Parathyroid adenoma (tissue), 2 donors: ENCODE measurements around the gene PYGB.

Source experiments
- H2AFZ ChIP-seq: fragments of 300-600 bp; sonication (generic); one replicate; pipeline ENCODE4 v1.7.0; 2017; ENCODE audit warnings: antibody characterized with exemption, mild to moderate bottlenecking
- H3K27ac ChIP-seq: fragments of 300-600 bp; sonication (generic); one replicate; pipeline ENCODE4 v1.7.0; 2017
- H3K27me3 ChIP-seq: fragments of 300-600 bp; sonication (generic); one replicate; pipeline ENCODE4 v1.7.0; 2017; ENCODE audit warnings: low read length; ENCODE audit not compliant: control insufficient read depth, insufficient read depth
- H3K36me3 ChIP-seq: fragments of 300-600 bp; sonication (generic); one replicate; pipeline ENCODE4 v1.7.0; 2017; ENCODE audit warnings: low read length; ENCODE audit not compliant: control insufficient read depth, insufficient read depth
- H3K4me1 ChIP-seq: fragments of 300-600 bp; sonication (generic); one replicate; pipeline ENCODE4 v1.7.0; 2017; ENCODE audit warnings: control low read depth
- H3K4me2 ChIP-seq: fragments of 300-600 bp; sonication (generic); one replicate; pipeline ENCODE4 v1.7.0; 2017; ENCODE audit warnings: low read length
- H3K4me3 ChIP-seq: fragments of 300-600 bp; sonication (generic); one replicate; pipeline ENCODE4 v1.7.0; 2017; ENCODE audit warnings: low read depth, low read length
- H3K79me2 ChIP-seq: fragments of 300-600 bp; sonication (generic); one replicate; pipeline ENCODE4 v1.7.0; 2017; ENCODE audit warnings: control low read depth
- H3K9ac ChIP-seq: fragments of 300-600 bp; sonication (generic); one replicate; pipeline ENCODE4 v1.7.0; 2017; ENCODE audit warnings: mild to moderate bottlenecking
- H3K9me3 ChIP-seq: fragments of 300-600 bp; sonication (generic); one replicate; pipeline ENCODE4 v1.7.0; 2017; ENCODE audit warnings: low read length; ENCODE audit not compliant: control insufficient read depth
- TF ChIP-seq, protein P1 (sequence below): fragments of 300-600 bp; sonication (generic); IDR thresholded peaks from one replicate; pipeline ENCODE4 v1.7.0; 2017; ENCODE audit warnings: antibody characterized with exemption, mild to moderate bottlenecking
- donor health status: primary hyperparathyroidism.

PYGB gene

DNA sequence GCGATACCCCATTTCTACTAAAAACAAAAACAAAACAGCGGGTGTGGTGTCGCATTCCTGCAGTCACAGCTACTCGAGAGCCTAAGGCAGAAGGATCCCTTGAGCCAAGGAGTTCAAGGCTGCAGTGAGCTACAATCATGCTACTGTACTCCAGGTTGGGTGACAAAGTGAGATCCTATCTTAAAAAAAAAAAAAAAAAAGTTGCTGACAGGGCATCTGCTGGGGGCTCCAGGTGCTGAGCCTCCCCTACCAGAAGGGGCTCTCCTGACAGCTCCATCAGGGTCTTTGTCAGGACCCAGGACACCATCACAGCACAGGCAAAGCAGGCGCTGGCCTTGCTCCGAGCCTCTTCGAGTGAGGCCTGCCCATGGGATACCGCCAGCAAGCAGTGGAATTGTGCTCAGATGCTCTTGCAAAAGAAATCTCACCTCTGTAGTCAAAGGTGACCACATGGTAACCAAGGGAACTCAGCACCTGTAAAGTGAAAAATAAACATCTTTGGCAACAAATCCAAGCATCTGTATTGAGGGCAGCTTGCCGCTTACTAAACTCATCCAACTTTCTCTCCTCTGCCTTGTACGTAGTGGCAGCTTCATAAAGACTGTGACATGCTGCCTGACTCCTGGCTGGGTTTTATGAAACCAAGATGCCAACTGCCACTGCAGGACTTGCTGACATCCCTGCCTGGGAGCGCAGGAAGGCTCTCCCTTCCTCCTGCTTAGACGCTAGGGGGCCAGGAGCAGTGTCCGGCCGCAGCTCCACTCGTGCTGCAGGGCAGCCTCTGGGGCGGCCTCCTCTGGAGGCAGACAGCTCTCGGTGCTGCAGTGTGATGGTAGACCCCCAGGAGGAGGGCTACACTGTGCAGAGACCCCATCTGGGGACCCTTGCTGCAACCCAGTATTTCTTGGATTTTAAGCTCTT lies 66.9 kb downstream of the PYGB start:
- no peaks in the 10 kb centered on the region for H3K79me2 ChIP-seq
- no peak overlapping the region for H2AFZ ChIP-seq
- TF ChIP-seq, protein P1, sequence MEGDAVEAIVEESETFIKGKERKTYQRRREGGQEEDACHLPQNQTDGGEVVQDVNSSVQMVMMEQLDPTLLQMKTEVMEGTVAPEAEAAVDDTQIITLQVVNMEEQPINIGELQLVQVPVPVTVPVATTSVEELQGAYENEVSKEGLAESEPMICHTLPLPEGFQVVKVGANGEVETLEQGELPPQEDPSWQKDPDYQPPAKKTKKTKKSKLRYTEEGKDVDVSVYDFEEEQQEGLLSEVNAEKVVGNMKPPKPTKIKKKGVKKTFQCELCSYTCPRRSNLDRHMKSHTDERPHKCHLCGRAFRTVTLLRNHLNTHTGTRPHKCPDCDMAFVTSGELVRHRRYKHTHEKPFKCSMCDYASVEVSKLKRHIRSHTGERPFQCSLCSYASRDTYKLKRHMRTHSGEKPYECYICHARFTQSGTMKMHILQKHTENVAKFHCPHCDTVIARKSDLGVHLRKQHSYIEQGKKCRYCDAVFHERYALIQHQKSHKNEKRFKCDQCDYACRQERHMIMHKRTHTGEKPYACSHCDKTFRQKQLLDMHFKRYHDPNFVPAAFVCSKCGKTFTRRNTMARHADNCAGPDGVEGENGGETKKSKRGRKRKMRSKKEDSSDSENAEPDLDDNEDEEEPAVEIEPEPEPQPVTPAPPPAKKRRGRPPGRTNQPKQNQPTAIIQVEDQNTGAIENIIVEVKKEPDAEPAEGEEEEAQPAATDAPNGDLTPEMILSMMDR, result no peak
- no peak overlapping the region for H3K9ac ChIP-seq
- H3K4me1 ChIP-seq, result peaks cover 11% of the 10 kb centered on the region
- H3K36me3 ChIP-seq, result no peaks in the 10 kb centered on the region
- H3K27ac ChIP-seq, result no peak overlapping the region
- H3K9me3 ChIP-seq, result no peaks in the 10 kb centered on the region
- no peaks in the 10 kb centered on the region for H3K27me3 ChIP-seq
- H3K4me2 ChIP-seq, result no peak overlapping the region
- H3K4me3 ChIP-seq, result no peak overlapping the region

DNA sequence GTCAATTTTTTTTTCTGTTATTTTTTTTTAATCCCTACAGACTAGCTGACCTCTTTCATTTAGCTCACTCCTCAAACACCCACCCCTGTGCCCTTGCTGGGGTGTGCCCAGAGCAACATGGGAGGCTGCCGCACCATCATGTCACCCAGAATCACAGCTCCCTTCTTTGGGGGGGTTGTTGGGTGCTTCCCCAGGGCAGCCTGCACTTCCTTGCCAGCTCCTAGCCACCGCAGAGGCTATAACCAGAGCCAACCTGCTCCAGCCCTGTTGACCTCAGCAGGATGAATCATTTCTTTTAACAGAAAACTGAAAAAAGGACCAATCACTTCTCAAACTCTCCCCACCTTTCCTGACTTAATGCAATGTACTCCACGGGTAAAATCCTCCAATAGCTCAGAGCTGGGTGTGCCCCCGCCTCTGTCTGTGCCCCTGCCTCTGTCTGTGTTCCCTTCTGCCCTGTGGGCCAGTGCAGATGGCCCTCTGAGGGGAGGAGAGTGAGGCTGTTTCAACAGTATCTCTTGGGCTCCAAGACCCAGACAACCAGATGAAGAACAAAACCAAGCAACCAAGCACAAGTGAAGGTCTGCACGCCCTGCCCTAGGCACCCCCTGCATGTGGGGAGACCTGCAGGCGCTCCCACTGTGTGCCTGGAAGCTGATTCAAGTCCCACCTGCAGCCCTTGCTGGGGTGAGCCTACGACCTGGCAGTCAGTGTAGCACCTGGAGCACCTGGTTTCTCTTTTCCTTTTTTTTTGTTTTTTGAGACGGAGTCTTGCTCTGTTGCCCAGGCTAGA lies 67.7 kb downstream of the PYGB start:
- TF ChIP-seq, protein P1, result no peak
- no peak overlapping the region for H3K27ac ChIP-seq
- H2AFZ ChIP-seq, result no peak overlapping the region
- H3K27me3 ChIP-seq, result no peaks in the 10 kb centered on the region
- no peak overlapping the region for H3K9ac ChIP-seq
- H3K4me3 ChIP-seq, result no peak overlapping the region
- no peak overlapping the region for H3K4me2 ChIP-seq
- H3K36me3 ChIP-seq, result no peaks in the 10 kb centered on the region
- H3K9me3 ChIP-seq, result no peaks in the 10 kb centered on the region
- peaks cover 5% of the 10 kb centered on the region for H3K79me2 ChIP-seq
- H3K4me1 ChIP-seq, result peaks cover 4% of the 10 kb centered on the region

- Histone ChIP-seq H3K36me3 (no peaks in the 10 kb centered on the region), H3K4me1 (no peaks in the 10 kb centered on the region), H3K27me3 (no peaks in the 10 kb centered on the region), H3K4me3 (no peak overlapping the region), H2AFZ (no peak overlapping the region), H3K4me2 (no peak overlapping the region), H3K9me3 (no peaks in the 10 kb centered on the region), H3K9ac (no peak overlapping the region), H3K79me2 (peaks cover 5% of the 10 kb centered on the region), H3K27ac (no peak overlapping the region)
- TF ChIP-seq, protein P1, result no peak
Observed at GRCh38 chr20:25316506-25317190, 68.8 kb downstream of the PYGB start.

- no peaks in the 10 kb centered on the region for H3K27me3 ChIP-seq
- no peak overlapping the region for H3K9ac ChIP-seq
- H3K79me2 ChIP-seq, result peaks cover 5% of the 10 kb centered on the region
- TF ChIP-seq, protein P1, result no peak
- H3K9me3 ChIP-seq, result no peaks in the 10 kb centered on the region
- H3K27ac ChIP-seq, result no peak overlapping the region
- H3K4me3 ChIP-seq, result no peak overlapping the region
- H3K36me3 ChIP-seq, result no peaks in the 10 kb centered on the region
- no peak overlapping the region for H3K4me2 ChIP-seq
- no peak overlapping the region for H2AFZ ChIP-seq
- H3K4me1 ChIP-seq, result no peaks in the 10 kb centered on the region
Observed at GRCh38 chr20:25317351-25318075, 69.6 kb downstream of the PYGB start.
